Measurements from ENCODE around the gene ICOS.

- no peak for TF ChIP-seq EZH2 (IDR thresholded peaks at IDR 0.05; ENCODE audit: borderline replicate concordance, control insufficient read depth, low read depth, low read length)
- TF ChIP-seq RELA (IDR thresholded peaks at IDR 0.05; ENCODE audit: borderline replicate concordance, partially characterized antibody), result no peak
- TF ChIP-seq TAF1 (IDR thresholded peaks at IDR 0.05; ENCODE audit: borderline replicate concordance, low read depth, low read length), result no peak
- TF ChIP-seq TCF7 (IDR thresholded peaks at IDR 0.05; ENCODE audit: borderline replicate concordance), result no peak
- TF ChIP-seq CHD2 (IDR thresholded peaks at IDR 0.05; ENCODE audit: borderline replicate concordance, low read depth, low read length), result no peak
- TF ChIP-seq CTCF (IDR thresholded peaks at IDR 0.05 in 2 of 3, conservative IDR thresholded peaks at IDR 0.05 in 1 of 3; ENCODE audit: control insufficient read depth in 2 of 3, extremely low read depth in 1 of 3, insufficient read depth in 1 of 3, low read depth in 3 of 3, low read length in 3 of 3), result no peak
Measured at GRCh38 chr2:203936535-203936934, at the start of gene ICOS.

Data from GM12878 (cell line).